Adrenal gland (tissue), 12 donors: ENCODE measurements around the gene EXOC6B. TPM values are rescaled to one million over a fixed set of nuclear protein-coding genes. Genes with fewer than 3 reads are reported as not detected.

ENCODE experiments used
- DNase-seq, 7 donors: peaks; one replicate each; pipeline ENCODE4 v3.0.0-alpha.2; 2019 to 2020
- H3K27ac ChIP-seq, 5 donors: fragments of 200-600 bp; sonication (generic) in 4 of 5; 1 replicate in 3 of 5; 2 replicates in 2 of 5; pipeline versions ENCODE4 v1.5.1 to v1.8.0; 2016 to 2020; ENCODE audit warnings: mild to moderate bottlenecking in 1 of 5
- H3K27me3 ChIP-seq: fragments of 200-600 bp; 2 replicates; pipeline ENCODE4 v1.8.0; 2021
- H3K36me3 ChIP-seq, 2 donors: fragments of 200-600 bp; replicated peaks in 1 of 2; 1 replicate in 1 of 2; 2 replicates in 1 of 2; pipeline versions ENCODE4 v1.5.1 to v1.8.0; 2018 to 2022
- H3K4me1 ChIP-seq, 2 donors: fragments of 200-600 bp; replicated peaks in 1 of 2; 1 replicate in 1 of 2; 2 replicates in 1 of 2; pipeline versions ENCODE4 v1.5.1 to v1.8.0; 2018 to 2021
- H3K4me3 ChIP-seq, 4 donors: fragments of 200-600 bp; sonication (generic) in 3 of 4; one replicate each; pipeline ENCODE4 v1.5.1; 2016 to 2018
- H3K9me3 ChIP-seq, 3 donors: fragments of 200-600 bp; sonication (generic) in 1 of 3; replicated peaks in 1 of 3; 1 replicate in 2 of 3; 2 replicates in 1 of 3; pipeline versions ENCODE4 v1.5.1 to v1.8.0; 2016 to 2021
- CTCF ChIP-seq, 6 experiments: fragments of 450-650 bp in 4 of 6; fragments of 200-600 bp in 2 of 6; sonication (generic) in 1 of 6; IDR thresholded peaks; 1 replicate in 5 of 6; 2 replicates in 1 of 6; pipeline versions ENCODE4 v1.5.1 to v1.8.0; 2016 to 2021; ENCODE audit warnings: antibody characterized with exemption in 6 of 6, mild to moderate bottlenecking in 2 of 6, moderate library complexity in 1 of 6
- POLR2A ChIP-seq, 2 donors: fragments of 450-650 bp; IDR thresholded peaks; one replicate each; pipeline ENCODE4 v1.6.1; 2017; ENCODE audit warnings: antibody characterized with exemption in 2 of 2, mild to moderate bottlenecking in 2 of 2, moderate library complexity in 1 of 2
- WGBS, 4 donors: extraction: QIAGEN DNeasy Blood & Tissue Kit in 2 of 4; methylation state at CpG; one replicate each; pipeline versions ENCODE4 v1.1.5 to v1.1.7; 2013 to 2017; 5-methylcytosine and 5-hydroxymethylcytosine counted together
- intact Hi-C, 2 donors: fragments of 100-400 bp; cut with DNase I; formaldehyde crosslinking; loops; one replicate each; pipeline versions ENCODE4 v1.14.1 to v1.15.0; 2022 to 2023
- polyA plus RNA-seq, 3 donors: library from polyadenylated mRNA; stranded (reverse); fragments of 200-250 nt in 2 of 3; fragments of 350-450 nt in 1 of 3; fragmentation: Illumina TruSeq in 1 of 3; extraction: RNeasy Lipid Tissue Mini Kit (QIAGEN cat#74804) in 1 of 3; gene quantifications; one replicate each; pipeline ENCODE4 v1.2.3, GENCODE V29; 2013 to 2014
- total RNA-seq, 9 donors: library from RNA; depleted of rRNA in 4 of 9; stranded (reverse); fragments of >200 nt in 4 of 9; fragments of 120-200 nt in 1 of 9; fragmentation: NEBNext Ultra II Directional in 1 of 9; extraction: Animal tissue kit (Norgen Biotek cat#: 25700) in 1 of 9; gene quantifications; one replicate each; pipeline versions ENCODE4 v1.1.0 to v1.2.4, GENCODE V29; 2013 to 2023
- donor health status: healthy with polysubstance abuse.
- donor health status: Bipolar disorder and iron deficiency.
- donor health status: DM: yes; HTN: yes; CAD: no.
- donor health status: DM: no; HTN: no; CAD: no.
- donor health status: DM: no; HTN: no; CAD: no.
- donor health status: DM: yes; HTN: yes; CAD: no.

Gene EXOC6B
- total and polyA plus RNA-seq, 12 donors: 6.0 to 92.6 (median 50.6) TPM

GRCh38 chr2:72183016-72183415 lies 642.8 kb downstream of the EXOC6B start:
- Histone ChIP-seq H3K4me1 (no peaks in the 10 kb centered on the region), H3K27me3 (no peaks in the 10 kb centered on the region), H3K36me3 (peaks cover 0 to 8% of the 10 kb centered on the region in 2 donors), H3K4me3 (no peak overlapping the region), H3K9me3 (no peaks in the 10 kb centered on the region), H3K27ac (no peak overlapping the region)
- no peak for DNase-seq
- TF ChIP-seq POLR2A (IDR thresholded peaks at IDR 0.05): no peak
- no peak for TF ChIP-seq CTCF (IDR thresholded peaks at IDR 0.05)
- intact Hi-C loops: no loop called here

- no peaks in the 10 kb centered on the region for H3K27me3 ChIP-seq
- intact Hi-C loops: no loop called here
- TF ChIP-seq CTCF (IDR thresholded peaks at IDR 0.05): no peak
- TF ChIP-seq POLR2A (IDR thresholded peaks at IDR 0.05): no peak
- H3K4me3 ChIP-seq: no peak overlapping the region
- WGBS, 4 donors: 70 to 90% (median 74%) methylated on average over 3 to 4 of the region's 4 CpGs
- H3K4me1 ChIP-seq: no peaks in the 10 kb centered on the region
- H3K27ac ChIP-seq: no peak overlapping the region
- peak in 4 of 7 donors; percentile 44 to 72 (median 52) for DNase-seq
- H3K36me3 ChIP-seq: peaks cover 0 to 11% of the 10 kb centered on the region in 2 donors
- no peaks in the 10 kb centered on the region for H3K9me3 ChIP-seq
Observed at GRCh38 chr2:72182547-72182946, 643.3 kb downstream of the EXOC6B start.

GRCh38 chr2:72181616-72182015 lies 644.2 kb downstream of the EXOC6B start:
- Histone ChIP-seq H3K4me3 (no peak overlapping the region), H3K27ac (no peak overlapping the region), H3K9me3 (no peaks in the 10 kb centered on the region), H3K27me3 (no peaks in the 10 kb centered on the region), H3K36me3 (peaks cover 0 to 11% of the 10 kb centered on the region in 2 donors), H3K4me1 (no peaks in the 10 kb centered on the region)
- intact Hi-C loops: no loop called here
- no peak for DNase-seq
- WGBS, 4 donors: 94 to 97% (median 95%) methylated on average over 2 of the region's 2 CpGs
- no peak for TF ChIP-seq CTCF (IDR thresholded peaks at IDR 0.05)
- TF ChIP-seq POLR2A (IDR thresholded peaks at IDR 0.05): no peak

GRCh38 chr2:72180351-72180750 lies 645.5 kb downstream of the EXOC6B start:
- no peaks in the 10 kb centered on the region for H3K27me3 ChIP-seq
- no peak overlapping the region for H3K4me3 ChIP-seq
- TF ChIP-seq POLR2A (IDR thresholded peaks at IDR 0.05) (no peak), CTCF (IDR thresholded peaks at IDR 0.05) (no peak)
- no peak overlapping the region for H3K27ac ChIP-seq
- DNase-seq: no peak
- intact Hi-C loops: no loop called here
- WGBS, 4 donors: 77 to 100% (median 100%) methylated on average over 1 of the region's 1 CpG
- H3K9me3 ChIP-seq: no peaks in the 10 kb centered on the region
- no peaks in the 10 kb centered on the region for H3K4me1 ChIP-seq
- peaks cover 0 to 11% of the 10 kb centered on the region in 2 donors for H3K36me3 ChIP-seq
